ENCODE measurements around the gene PRKAR1B.

Gene PRKAR1B

DNA sequence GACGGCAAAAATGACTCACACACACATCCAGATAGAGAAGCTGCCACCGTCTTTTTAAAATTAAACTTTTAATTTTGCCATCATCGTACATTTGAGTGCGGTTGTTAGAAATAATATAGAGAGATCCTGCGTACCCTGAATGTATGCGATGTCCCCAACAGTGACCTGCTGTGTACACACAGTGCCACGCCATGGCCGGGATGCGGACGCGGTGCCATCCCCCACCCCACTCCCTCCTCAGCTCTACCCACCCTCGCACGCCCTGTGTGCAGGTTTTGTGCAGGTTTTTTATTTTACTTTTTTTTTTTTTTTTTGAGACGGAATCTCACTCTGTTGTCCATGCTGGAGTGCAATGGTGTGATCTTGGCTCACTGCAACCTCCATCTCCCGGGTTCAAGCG lies 148.7 kb downstream of the PRKAR1B start:
- no peak overlapping the region for H3K4me3 ChIP-seq (ENCODE audit: low read length)
- no peak overlapping the region for H2AFZ ChIP-seq (ENCODE audit: low read depth, low read length)
- no peaks in the 10 kb centered on the region for H3K27me3 ChIP-seq (ENCODE audit: insufficient read depth, low read length)
- peaks cover 8% of the 10 kb centered on the region for H3K4me1 ChIP-seq (ENCODE audit: insufficient read depth, low read length)
- no peaks in the 10 kb centered on the region for H3K9me3 ChIP-seq (ENCODE audit: low read length)
- no peaks in the 10 kb centered on the region for H3K36me3 ChIP-seq (ENCODE audit: insufficient read depth, low read length)

GRCh38 chr7:577741-578370 lies 149.2 kb downstream of the PRKAR1B start:
- Histone ChIP-seq H3K36me3 (ENCODE audit: insufficient read depth, low read length) (no peaks in the 10 kb centered on the region), H3K27me3 (ENCODE audit: insufficient read depth, low read length) (no peaks in the 10 kb centered on the region), H2AFZ (ENCODE audit: low read depth, low read length) (no peak overlapping the region), H3K9me3 (ENCODE audit: low read length) (no peaks in the 10 kb centered on the region), H3K4me3 (ENCODE audit: low read length) (no peak overlapping the region), H3K4me1 (ENCODE audit: insufficient read depth, low read length) (peaks cover 8% of the 10 kb centered on the region)

DNA sequence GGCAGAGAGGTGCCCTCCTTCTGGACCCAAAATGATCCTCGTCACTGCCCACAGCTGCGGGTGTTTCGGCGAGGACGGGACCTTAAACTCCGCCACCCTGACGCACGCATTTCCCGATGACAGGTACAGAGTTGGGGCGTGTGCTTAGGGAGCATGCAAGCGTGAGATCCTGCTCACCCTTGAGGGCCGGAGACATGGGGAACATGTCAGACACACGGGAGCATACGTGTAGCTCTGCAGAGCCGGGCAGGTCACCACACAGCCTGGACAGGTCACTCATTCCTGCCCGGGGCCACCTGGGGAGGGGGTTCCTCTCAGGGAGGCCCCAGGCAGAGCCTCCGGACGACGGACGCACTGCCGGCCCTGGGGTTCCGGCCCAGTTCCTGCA lies 149.8 kb downstream of the PRKAR1B start:
- Histone ChIP-seq H3K9me3 (ENCODE audit: low read length) (peaks cover 3% of the 10 kb centered on the region), H3K4me3 (ENCODE audit: low read length) (no peak overlapping the region), H3K27me3 (ENCODE audit: insufficient read depth, low read length) (no peaks in the 10 kb centered on the region), H3K4me1 (ENCODE audit: insufficient read depth, low read length) (peaks cover 8% of the 10 kb centered on the region), H2AFZ (ENCODE audit: low read depth, low read length) (no peak overlapping the region), H3K36me3 (ENCODE audit: insufficient read depth, low read length) (no peaks in the 10 kb centered on the region)

DNA sequence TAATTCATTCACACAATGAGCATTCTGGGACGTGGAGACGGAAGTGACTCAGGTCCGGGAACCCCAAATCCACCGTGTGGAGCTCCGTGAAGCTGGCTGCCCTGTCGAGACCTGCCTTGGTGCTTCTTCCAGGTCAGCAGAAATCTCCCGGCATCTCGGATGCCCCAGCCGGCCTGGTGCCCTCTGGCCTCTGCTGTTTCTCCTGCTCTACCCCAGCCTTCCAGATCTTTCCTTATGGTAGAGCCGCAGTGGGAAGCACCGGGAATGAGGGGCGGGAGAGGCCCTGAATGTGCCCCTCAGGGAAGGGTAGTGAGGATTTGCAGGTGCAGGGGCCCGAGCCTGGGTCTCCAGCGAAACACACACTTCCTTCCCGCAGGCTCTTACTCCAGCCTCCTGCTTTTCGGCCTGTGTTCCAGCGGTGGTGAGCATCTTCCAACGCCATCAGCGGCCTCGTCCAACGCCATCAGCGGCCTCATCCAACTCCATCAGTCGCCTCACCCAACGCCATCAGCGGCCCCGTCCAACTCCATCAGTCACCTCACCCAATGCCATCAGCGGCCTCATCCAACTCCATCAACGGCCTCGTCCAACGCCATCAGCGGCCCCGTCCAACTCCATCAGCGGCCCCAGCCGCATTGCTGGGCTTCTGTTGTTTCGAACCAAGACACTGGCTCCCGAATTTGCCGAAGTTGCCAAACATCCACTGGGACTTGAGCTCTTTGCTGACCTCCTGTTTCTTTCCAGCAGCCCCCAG lies 150.4 kb downstream of the PRKAR1B start:
- no peak overlapping the region for H2AFZ ChIP-seq (ENCODE audit: low read depth, low read length)
- H3K36me3 ChIP-seq (ENCODE audit: insufficient read depth, low read length) = no peaks in the 10 kb centered on the region
- H3K4me3 ChIP-seq (ENCODE audit: low read length) = no peak overlapping the region
- H3K27me3 ChIP-seq (ENCODE audit: insufficient read depth, low read length) = no peaks in the 10 kb centered on the region
- peaks cover 8% of the 10 kb centered on the region for H3K4me1 ChIP-seq (ENCODE audit: insufficient read depth, low read length)
- peaks cover 3% of the 10 kb centered on the region for H3K9me3 ChIP-seq (ENCODE audit: low read length)

DNA sequence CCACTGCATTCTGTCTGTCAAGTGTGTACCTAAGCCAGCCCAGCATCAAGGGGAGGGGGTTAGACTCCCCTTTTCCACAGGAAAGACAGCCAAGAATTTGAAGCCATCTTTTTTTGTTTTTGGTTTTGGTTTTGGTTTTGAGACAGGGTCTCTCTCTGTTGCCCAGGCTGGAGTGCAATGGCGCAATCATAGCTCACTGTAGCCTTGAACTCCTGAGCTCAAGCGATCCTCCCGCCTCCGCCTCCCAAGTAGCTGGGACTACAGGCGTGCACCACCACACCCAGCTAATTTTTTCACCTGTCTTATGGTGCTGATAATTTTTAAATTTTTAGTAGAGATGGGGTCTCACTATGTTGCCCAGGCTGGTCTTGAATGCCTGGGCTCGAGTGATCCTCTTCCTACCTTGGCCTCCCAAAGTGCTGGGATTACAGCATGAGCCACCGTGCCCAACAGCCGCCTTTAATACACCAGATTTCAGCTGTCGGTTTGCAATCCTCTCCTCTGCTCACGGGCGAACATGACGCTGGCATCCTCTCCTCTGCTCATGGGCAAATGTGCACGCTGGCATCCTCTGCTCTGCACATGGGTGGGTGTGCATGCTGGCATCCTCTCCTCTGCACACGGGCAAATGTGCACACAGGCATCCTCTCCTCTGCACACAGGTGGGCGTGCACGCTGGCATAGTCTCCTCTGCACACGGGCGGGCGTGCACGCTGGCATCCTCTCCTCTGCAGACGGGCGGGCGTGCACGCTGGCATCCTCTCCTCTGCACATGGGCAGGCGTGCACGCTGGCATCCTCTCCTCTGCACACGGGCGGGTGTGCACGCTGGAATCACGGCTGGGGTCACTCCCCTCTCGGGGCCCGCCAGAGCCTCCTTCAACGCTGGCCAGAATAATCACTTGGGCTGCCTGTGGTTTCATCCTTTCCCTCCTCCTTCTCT lies 151.4 kb downstream of the PRKAR1B start:
- Histone ChIP-seq H3K4me1 (ENCODE audit: insufficient read depth, low read length) (peaks cover 8% of the 10 kb centered on the region), H2AFZ (ENCODE audit: low read depth, low read length) (no peak overlapping the region), H3K27me3 (ENCODE audit: insufficient read depth, low read length) (no peaks in the 10 kb centered on the region), H3K36me3 (ENCODE audit: insufficient read depth, low read length) (no peaks in the 10 kb centered on the region), H3K4me3 (ENCODE audit: low read length) (no peak overlapping the region), H3K9me3 (ENCODE audit: low read length) (peaks cover 3% of the 10 kb centered on the region)

DNA sequence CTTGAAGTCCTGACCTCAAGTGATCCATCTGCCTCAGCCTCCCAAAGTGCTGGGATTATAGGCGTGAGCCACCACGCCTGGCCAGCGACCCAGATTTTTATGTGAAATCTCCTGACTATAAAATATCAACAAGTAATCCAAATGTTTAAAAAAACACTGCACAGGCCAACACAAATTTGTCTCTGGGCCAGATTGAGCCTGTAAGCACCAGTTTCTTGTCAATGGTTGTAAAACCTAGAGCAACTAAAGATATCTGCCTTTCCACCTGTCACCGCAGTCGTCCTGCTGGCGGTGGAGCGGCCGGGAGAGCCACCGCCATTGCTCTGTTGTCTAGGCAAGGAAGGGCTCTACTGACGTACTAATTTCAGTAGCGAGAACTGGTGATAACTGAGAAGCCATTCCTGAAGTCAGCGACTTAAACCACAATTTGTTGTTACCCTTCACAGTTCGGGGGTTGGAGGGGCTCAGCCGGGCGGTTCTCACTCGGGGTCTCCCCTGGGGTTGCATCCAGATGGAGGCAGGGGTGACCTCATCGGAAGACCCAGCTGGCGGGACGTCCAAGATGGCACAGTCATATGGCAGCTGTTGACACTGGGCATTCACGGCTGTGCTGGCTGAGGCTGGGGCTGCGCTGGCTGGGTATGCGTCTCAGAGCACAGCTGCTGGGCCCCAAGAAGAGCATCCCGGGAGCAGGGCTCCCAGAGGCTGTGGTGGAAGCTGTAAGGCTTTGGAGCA lies 152.3 kb downstream of the PRKAR1B start:
- Histone ChIP-seq H3K4me3 (ENCODE audit: low read length) (no peak overlapping the region), H3K27me3 (ENCODE audit: insufficient read depth, low read length) (no peaks in the 10 kb centered on the region), H2AFZ (ENCODE audit: low read depth, low read length) (no peak overlapping the region), H3K4me1 (ENCODE audit: insufficient read depth, low read length) (peaks cover 8% of the 10 kb centered on the region), H3K9me3 (ENCODE audit: low read length) (peaks cover 3% of the 10 kb centered on the region), H3K36me3 (ENCODE audit: insufficient read depth, low read length) (no peaks in the 10 kb centered on the region)

DNA sequence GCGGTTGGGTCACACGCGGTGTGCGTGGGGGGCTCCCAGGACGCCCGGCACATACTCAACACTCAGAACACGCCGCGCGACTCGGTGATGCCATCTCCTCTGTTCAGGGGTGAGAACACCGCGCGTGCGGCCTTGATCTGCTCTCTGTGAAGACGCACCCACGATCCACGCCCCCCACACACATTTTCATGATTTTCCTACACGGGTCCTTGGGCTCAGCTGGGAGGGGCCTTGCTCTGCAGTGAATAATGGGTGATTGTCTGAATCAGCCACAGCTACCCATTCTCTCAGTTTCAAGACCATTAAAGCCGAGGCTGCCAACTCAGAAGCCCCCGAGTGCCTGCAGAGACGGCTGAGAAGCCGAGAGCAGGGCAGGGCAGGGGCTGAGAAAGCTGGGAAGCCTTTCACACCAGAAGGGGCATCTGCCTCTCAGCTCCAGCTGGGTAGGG lies 153.1 kb downstream of the PRKAR1B start:
- no peak overlapping the region for H2AFZ ChIP-seq (ENCODE audit: low read depth, low read length)
- H3K4me1 ChIP-seq (ENCODE audit: insufficient read depth, low read length) = peaks cover 8% of the 10 kb centered on the region
- H3K36me3 ChIP-seq (ENCODE audit: insufficient read depth, low read length) = no peaks in the 10 kb centered on the region
- H3K4me3 ChIP-seq (ENCODE audit: low read length) = no peak overlapping the region
- H3K27me3 ChIP-seq (ENCODE audit: insufficient read depth, low read length) = no peaks in the 10 kb centered on the region
- H3K9me3 ChIP-seq (ENCODE audit: low read length) = peaks cover 3% of the 10 kb centered on the region

DNA sequence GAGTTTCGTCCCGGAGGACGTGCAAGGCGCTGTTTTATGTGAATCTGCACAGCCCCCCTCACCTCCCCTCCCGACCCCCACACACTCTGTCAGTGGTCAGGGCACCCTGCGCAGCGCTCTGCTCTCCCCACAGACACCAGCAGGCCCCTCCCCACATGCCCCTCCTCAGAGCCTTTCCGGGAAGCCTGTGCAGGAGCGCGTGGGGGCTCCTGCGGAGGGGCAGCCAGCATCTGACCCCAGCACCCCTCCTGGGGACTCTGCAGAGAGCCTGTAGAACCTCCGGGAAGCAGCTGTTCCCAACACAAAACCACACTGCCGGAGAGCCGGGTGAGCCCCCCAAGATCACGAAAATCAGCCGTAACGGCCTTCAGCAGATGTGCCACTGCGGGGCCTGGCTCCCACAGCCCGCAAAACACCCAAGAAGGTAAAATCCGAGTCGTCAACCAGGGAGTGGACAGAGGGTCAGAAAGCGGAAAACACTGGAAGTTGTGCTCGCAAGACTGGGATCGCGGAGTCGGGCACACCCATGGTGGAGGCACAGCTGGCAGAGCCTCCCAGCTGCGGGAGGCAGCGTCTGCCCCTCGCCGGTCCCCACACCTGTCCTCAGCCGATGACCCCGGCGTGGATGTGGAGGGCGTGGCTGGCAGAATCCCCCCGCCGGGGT lies 153.7 kb downstream of the PRKAR1B start:
- no peak overlapping the region for H3K4me3 ChIP-seq (ENCODE audit: low read length)
- no peaks in the 10 kb centered on the region for H3K36me3 ChIP-seq (ENCODE audit: insufficient read depth, low read length)
- H2AFZ ChIP-seq (ENCODE audit: low read depth, low read length) = no peak overlapping the region
- peaks cover 3% of the 10 kb centered on the region for H3K9me3 ChIP-seq (ENCODE audit: low read length)
- H3K27me3 ChIP-seq (ENCODE audit: insufficient read depth, low read length) = no peaks in the 10 kb centered on the region
- H3K4me1 ChIP-seq (ENCODE audit: insufficient read depth, low read length) = peaks cover 8% of the 10 kb centered on the region

DNA sequence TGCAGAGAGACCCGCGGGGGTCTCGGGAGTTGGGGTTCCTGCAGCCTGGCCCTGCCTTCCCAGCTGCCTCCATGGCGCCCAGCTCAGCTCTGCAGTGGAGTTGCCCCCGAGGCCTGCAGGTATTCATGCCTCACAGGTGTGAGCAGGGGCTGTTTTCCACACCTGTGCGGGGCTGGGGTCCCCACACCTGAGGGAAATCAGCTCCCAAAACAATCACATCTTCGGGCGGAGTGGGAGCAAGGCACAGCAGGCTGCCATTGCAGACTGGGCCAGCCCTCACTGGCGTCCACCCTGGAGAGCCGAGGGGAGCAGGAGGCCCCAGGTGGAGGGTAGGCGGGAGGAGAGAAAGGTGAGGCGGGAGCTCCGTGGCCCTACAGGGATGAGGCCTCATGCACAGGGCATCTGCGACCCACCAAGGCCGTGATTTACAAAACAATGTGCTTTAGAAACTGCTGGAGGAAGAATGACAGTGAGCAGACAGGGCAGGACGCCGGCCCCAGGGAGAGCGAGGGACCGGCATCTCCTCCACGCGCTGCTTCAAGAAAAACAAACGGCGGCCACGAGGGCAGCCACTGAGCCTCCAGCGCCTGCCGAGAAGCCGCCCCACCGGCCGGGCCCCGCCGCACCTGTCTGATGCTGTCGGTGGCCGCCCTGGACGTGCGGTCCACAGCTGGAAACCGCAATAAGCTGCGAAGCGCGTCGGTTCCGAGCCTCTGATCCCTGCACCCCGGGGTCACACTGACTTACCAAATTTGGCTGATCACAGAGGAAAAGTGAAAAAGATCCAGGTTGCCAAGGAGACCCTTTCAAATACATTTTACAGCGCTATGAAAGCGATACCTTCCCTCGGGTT lies 154.4 kb downstream of the PRKAR1B start:
- H3K36me3 ChIP-seq (ENCODE audit: insufficient read depth, low read length) = no peaks in the 10 kb centered on the region
- H3K27me3 ChIP-seq (ENCODE audit: insufficient read depth, low read length) = no peaks in the 10 kb centered on the region
- H3K9me3 ChIP-seq (ENCODE audit: low read length) = peaks cover 3% of the 10 kb centered on the region
- no peak overlapping the region for H3K4me3 ChIP-seq (ENCODE audit: low read length)
- no peak overlapping the region for H2AFZ ChIP-seq (ENCODE audit: low read depth, low read length)
- H3K4me1 ChIP-seq (ENCODE audit: insufficient read depth, low read length) = peaks cover 6% of the 10 kb centered on the region

GRCh38 chr7:571718-572415 lies 155.2 kb downstream of the PRKAR1B start:
- no peak overlapping the region for H2AFZ ChIP-seq (ENCODE audit: low read depth, low read length)
- no peak overlapping the region for H3K4me3 ChIP-seq (ENCODE audit: low read length)
- H3K36me3 ChIP-seq (ENCODE audit: insufficient read depth, low read length) = no peaks in the 10 kb centered on the region
- peaks cover 6% of the 10 kb centered on the region for H3K4me1 ChIP-seq (ENCODE audit: insufficient read depth, low read length)
- H3K27me3 ChIP-seq (ENCODE audit: insufficient read depth, low read length) = no peaks in the 10 kb centered on the region
- H3K9me3 ChIP-seq (ENCODE audit: low read length) = peaks cover 3% of the 10 kb centered on the region

DNA sequence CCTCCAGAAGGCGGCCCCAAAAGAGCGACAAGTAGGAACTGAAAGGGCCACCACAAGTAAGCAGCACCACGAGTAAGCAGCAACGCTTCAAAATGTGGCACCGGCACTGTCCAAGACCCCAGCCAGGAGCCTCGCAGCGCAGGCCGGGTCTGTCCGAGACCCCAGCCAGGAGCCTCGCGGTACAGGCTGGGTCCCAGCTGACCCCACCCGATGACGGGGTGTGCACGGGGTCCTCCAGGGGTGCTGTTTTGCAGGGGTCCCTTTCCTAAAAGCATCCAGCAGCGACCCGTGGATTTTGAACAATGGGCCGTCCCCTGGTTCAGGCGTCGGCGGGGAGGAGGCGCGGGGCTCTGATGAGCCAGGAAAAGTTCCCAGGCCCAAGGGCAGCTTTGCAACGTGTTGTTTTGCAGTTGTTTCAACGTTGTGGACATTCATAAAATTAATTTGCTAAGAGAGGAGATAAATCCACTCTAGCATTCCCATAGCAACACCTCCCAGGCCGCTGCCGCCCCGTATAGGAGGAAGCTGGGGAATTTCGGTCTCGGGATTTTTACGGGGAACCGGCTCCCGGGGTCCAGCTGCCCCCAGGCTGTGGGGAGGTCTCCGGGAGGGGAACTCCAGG lies 155.9 kb downstream of the PRKAR1B start:
- Histone ChIP-seq H2AFZ (ENCODE audit: low read depth, low read length) (no peak overlapping the region), H3K4me1 (ENCODE audit: insufficient read depth, low read length) (peaks cover 6% of the 10 kb centered on the region), H3K4me3 (ENCODE audit: low read length) (no peak overlapping the region), H3K36me3 (ENCODE audit: insufficient read depth, low read length) (no peaks in the 10 kb centered on the region), H3K27me3 (ENCODE audit: insufficient read depth, low read length) (no peaks in the 10 kb centered on the region), H3K9me3 (ENCODE audit: low read length) (peaks cover 3% of the 10 kb centered on the region)

Data from neuron (in vitro differentiated cells).